SKM-1 treated with dmso at 0.1 percent for 144 hours (cell line): ENCODE data around the gene TRPV4.
A peak's percentile ranks its signal among the peaks of the same experiment; 100 is the strongest.

Source experiments
- DNase-seq: peaks from one replicate; lab custom pipeline; 2025; ENCODE audit not compliant: unreplicated experiment; lab: John Stamatoyannopoulos, UW

Gene TRPV4

GRCh38 chr12:109829667-109830066 lies 3.5 kb downstream of the TRPV4 start:
- DNase-seq, result no peak

- DNase-seq, result no peak
These were observed 4.3 kb downstream of the TRPV4 start for GRCh38 chr12:109828754-109829511.

- peak; percentile 80 for DNase-seq
These were observed 5.3 kb downstream of the TRPV4 start for GRCh38 chr12:109827566-109828550.

- DNase-seq, result no peak
These were observed 6.1 kb downstream of the TRPV4 start for GRCh38 chr12:109827080-109827479.

- DNase-seq, result no peak
These were observed 8.5 kb downstream of the TRPV4 start for GRCh38 chr12:109824731-109825130.

- DNase-seq, result no peak
These were observed 10.2 kb downstream of the TRPV4 start for GRCh38 chr12:109822951-109823411.

GRCh38 chr12:109822416-109822815 lies 10.8 kb downstream of the TRPV4 start:
- DNase-seq, result no peak

- DNase-seq, result no peak
These were observed 11.2 kb downstream of the TRPV4 start for GRCh38 chr12:109821968-109822367.

GRCh38 chr12:109820816-109821381 lies 12.3 kb downstream of the TRPV4 start:
- DNase-seq, result no peak

- no peak for DNase-seq
These were observed 14.2 kb downstream of the TRPV4 start for GRCh38 chr12:109818905-109819500.

GRCh38 chr12:109818253-109818652 lies 14.9 kb downstream of the TRPV4 start:
- no peak for DNase-seq

- DNase-seq, result no peak
These were observed 15.5 kb downstream of the TRPV4 start for GRCh38 chr12:109817627-109818231.

GRCh38 chr12:109816870-109817269 lies 16.3 kb downstream of the TRPV4 start:
- DNase-seq, result no peak

- DNase-seq, result no peak
These were observed 17.2 kb downstream of the TRPV4 start for GRCh38 chr12:109815757-109816617.

GRCh38 chr12:109815225-109815624 lies 18.0 kb downstream of the TRPV4 start:
- DNase-seq, result no peak

- no peak for DNase-seq
These were observed 18.5 kb downstream of the TRPV4 start for GRCh38 chr12:109814600-109815150.

GRCh38 chr12:109813810-109814416 lies 19.3 kb downstream of the TRPV4 start:
- no peak for DNase-seq

- DNase-seq, result no peak
These were observed 21.6 kb downstream of the TRPV4 start for GRCh38 chr12:109811624-109811995.
